NCI-H510A (cell line): ENCODE data around the gene PMS2.
"Not testable (repeated sequence)": the region's sequence is repeated elsewhere in the genome, so short reads cannot be mapped to it uniquely, and the experiment has no call there.

ENCODE experiments used
- DNase-seq: peaks from one replicate; lab custom pipeline; 2025; lab: John Stamatoyannopoulos, UW

The PMS2 gene

GRCh38 chr7:6015917-6016652 is 7.2 kb upstream of the PMS2 start:
- DNase-seq = no peak

GRCh38 chr7:6012355-6013104 is 3.7 kb upstream of the PMS2 start:
- DNase-seq = no peak

- DNase-seq = no peak
Observed at GRCh38 chr7:6011541-6011940, 2.7 kb upstream of the PMS2 start.

- DNase-seq = not testable (repeated sequence)
Observed at GRCh38 chr7:6010370-6010769, 1.5 kb upstream of the PMS2 start.

GRCh38 chr7:6007835-6008590 is 836 bp downstream of the PMS2 start:
- not testable (repeated sequence) for DNase-seq

GRCh38 chr7:6007386-6007785 is 1.5 kb downstream of the PMS2 start:
- no peak for DNase-seq

GRCh38 chr7:5997210-5997808 is 11.5 kb downstream of the PMS2 start:
- peak; percentile 28 for DNase-seq

GRCh38 chr7:5987061-5987460 is 21.8 kb downstream of the PMS2 start:
- DNase-seq = not testable (repeated sequence)

GRCh38 chr7:5979680-5980314 is 29.1 kb downstream of the PMS2 start:
- not testable (repeated sequence) for DNase-seq

- DNase-seq = not testable (repeated sequence)
Observed at GRCh38 chr7:5973580-5973979, 35.3 kb downstream of the PMS2 start.

GRCh38 chr7:5970347-5970911 is 38.4 kb downstream of the PMS2 start, which contains the start of gene RSPH10B:
RSPH10B (minus strand) TSS chr7:5970689; CDS start chr7:5967116, 3,573 bp downstream.
- DNase-seq = not testable (repeated sequence)

GRCh38 chr7:5963810-5964209 is 45.0 kb downstream of the PMS2 start:
- DNase-seq = not testable (repeated sequence)

GRCh38 chr7:5963205-5963604 is 45.6 kb downstream of the PMS2 start:
- not testable (repeated sequence) for DNase-seq

GRCh38 chr7:5934945-5935450 is 73.9 kb downstream of the PMS2 start:
- not testable (repeated sequence) for DNase-seq

GRCh38 chr7:5931905-5932644 is 76.8 kb downstream of the PMS2 start:
- not testable (repeated sequence) for DNase-seq

GRCh38 chr7:5931250-5931649 is 77.6 kb downstream of the PMS2 start:
- DNase-seq = not testable (repeated sequence)

- DNase-seq = not testable (repeated sequence)
Observed at GRCh38 chr7:5930290-5930689, 78.6 kb downstream of the PMS2 start.

GRCh38 chr7:5926263-5926870 is 82.5 kb downstream of the PMS2 start:
- DNase-seq = not testable (repeated sequence)

- DNase-seq = not testable (repeated sequence)
Observed at GRCh38 chr7:5924630-5925029, 84.2 kb downstream of the PMS2 start.

- not testable (repeated sequence) for DNase-seq
Observed at GRCh38 chr7:5924180-5924579, 84.7 kb downstream of the PMS2 start.
